CD1c-positive myeloid dendritic cell (primary cell): ENCODE data around the gene SDC4.

Experiments used
- DNase-seq: peaks from one replicate; pipeline ENCODE4 v3.0.0-alpha.2; 2016; ENCODE audit errors: extremely low spot score

Gene SDC4

GRCh38 chr20:45347936-45348778, at the start of gene SDC4:
TSS of gene SDC4 (minus strand) at chr20:45348424. CDS start at chr20:45348384, 40 bp downstream.
- DNase-seq, result peak; percentile 72

- no peak for DNase-seq
Measured at GRCh38 chr20:45395114-45395415, 46.8 kb upstream of the SDC4 start.

- DNase-seq, result no peak
Measured at GRCh38 chr20:45394221-45395113, 46.2 kb upstream of the SDC4 start.

GRCh38 chr20:45392733-45393132, 44.5 kb upstream of the SDC4 start:
- DNase-seq, result no peak

GRCh38 chr20:45391559-45391958, 43.3 kb upstream of the SDC4 start:
- DNase-seq, result no peak

GRCh38 chr20:45390931-45391330, 42.7 kb upstream of the SDC4 start:
- DNase-seq, result no peak

GRCh38 chr20:45387274-45387673, 39.0 kb upstream of the SDC4 start:
- no peak for DNase-seq

- DNase-seq, result no peak
Measured at GRCh38 chr20:45378191-45378590, 30.0 kb upstream of the SDC4 start, which contains the start of gene TP53TG5. TSS of gene TP53TG5 (minus strand) at chr20:45378325. CDS start at chr20:45378236, 89 bp downstream.

- no peak for DNase-seq
Measured at GRCh38 chr20:45377269-45377668, 29.0 kb upstream of the SDC4 start.

GRCh38 chr20:45374966-45375365, 26.7 kb upstream of the SDC4 start:
- DNase-seq, result no peak

GRCh38 chr20:45374101-45374467, 25.9 kb upstream of the SDC4 start:
- no peak for DNase-seq

GRCh38 chr20:45373353-45374100, 25.3 kb upstream of the SDC4 start:
- DNase-seq, result peak; percentile 88

- no peak for DNase-seq
Measured at GRCh38 chr20:45372646-45373352, 24.6 kb upstream of the SDC4 start.

- DNase-seq, result no peak
Measured at GRCh38 chr20:45372241-45372640, 24.0 kb upstream of the SDC4 start.

- no peak for DNase-seq
Measured at GRCh38 chr20:45370571-45371160, 22.4 kb upstream of the SDC4 start.

GRCh38 chr20:45368221-45368980, 20.2 kb upstream of the SDC4 start:
- DNase-seq, result peak; percentile 88

GRCh38 chr20:45367126-45367525, 18.9 kb upstream of the SDC4 start:
- no peak for DNase-seq

- DNase-seq, result no peak
Measured at GRCh38 chr20:45366631-45367030, 18.4 kb upstream of the SDC4 start.

GRCh38 chr20:45366192-45366591, 18.0 kb upstream of the SDC4 start:
- DNase-seq, result no peak

GRCh38 chr20:45365444-45365970, 17.3 kb upstream of the SDC4 start:
- no peak for DNase-seq
